ENCODE measurements around the gene STIM1. TPM values are rescaled to one million over a fixed set of nuclear protein-coding genes. Genes with fewer than 3 reads are reported as not detected.

The STIM1 gene
- total RNA-seq, 1 donor from 2014 or later, result 46.9 TPM

GRCh38 chr11:3942956-3943497 is 87.6 kb downstream of the STIM1 start:
- Mint-ChIP-seq H3K4me3 (ENCODE audit: unreplicated experiment) (no peak overlapping the region), H3K36me3 (ENCODE audit: unreplicated experiment) (no peaks in the 10 kb centered on the region), H3K27me3 (ENCODE audit: unreplicated experiment) (no peaks in the 10 kb centered on the region), H3K27ac (ENCODE audit: unreplicated experiment) (no peak overlapping the region), H3K9me3 (ENCODE audit: unreplicated experiment) (no peaks in the 10 kb centered on the region), H3K4me1 (ENCODE audit: unreplicated experiment) (peaks cover 56% of the 10 kb centered on the region)
- no peak for DNase-seq (ENCODE audit: extremely low spot score, unreplicated experiment)
- no peak for TF ChIP-seq CTCF (IDR thresholded peaks at IDR 0.05)

GRCh38 chr11:3944198-3944597 is 88.7 kb downstream of the STIM1 start:
- H3K9me3 Mint-ChIP-seq (ENCODE audit: unreplicated experiment), result no peaks in the 10 kb centered on the region
- H3K36me3 Mint-ChIP-seq (ENCODE audit: unreplicated experiment), result no peaks in the 10 kb centered on the region
- no peaks in the 10 kb centered on the region for H3K27me3 Mint-ChIP-seq (ENCODE audit: unreplicated experiment)
- DNase-seq (ENCODE audit: extremely low spot score, unreplicated experiment), result no peak
- H3K4me1 Mint-ChIP-seq (ENCODE audit: unreplicated experiment), result peaks cover 47% of the 10 kb centered on the region
- no peak overlapping the region for H3K4me3 Mint-ChIP-seq (ENCODE audit: unreplicated experiment)
- H3K27ac Mint-ChIP-seq (ENCODE audit: unreplicated experiment), result peak overlapping the region; percentile 46
- TF ChIP-seq CTCF (IDR thresholded peaks at IDR 0.05), result no peak

GRCh38 chr11:3946455-3947017 is 91.1 kb downstream of the STIM1 start:
- no peak for TF ChIP-seq CTCF (IDR thresholded peaks at IDR 0.05)
- Mint-ChIP-seq H3K36me3 (ENCODE audit: unreplicated experiment) (no peaks in the 10 kb centered on the region), H3K9me3 (ENCODE audit: unreplicated experiment) (no peaks in the 10 kb centered on the region), H3K4me3 (ENCODE audit: unreplicated experiment) (no peak overlapping the region), H3K4me1 (ENCODE audit: unreplicated experiment) (peaks cover 50% of the 10 kb centered on the region), H3K27ac (ENCODE audit: unreplicated experiment) (peak overlapping the region; percentile 79), H3K27me3 (ENCODE audit: unreplicated experiment) (no peaks in the 10 kb centered on the region)
- DNase-seq (ENCODE audit: extremely low spot score, unreplicated experiment), result no peak

GRCh38 chr11:3947061-3947460 is 91.6 kb downstream of the STIM1 start:
- no peak for TF ChIP-seq CTCF (IDR thresholded peaks at IDR 0.05)
- H3K27ac Mint-ChIP-seq (ENCODE audit: unreplicated experiment), result peak overlapping the region; percentile 79
- no peak overlapping the region for H3K4me3 Mint-ChIP-seq (ENCODE audit: unreplicated experiment)
- no peaks in the 10 kb centered on the region for H3K9me3 Mint-ChIP-seq (ENCODE audit: unreplicated experiment)
- H3K36me3 Mint-ChIP-seq (ENCODE audit: unreplicated experiment), result no peaks in the 10 kb centered on the region
- H3K27me3 Mint-ChIP-seq (ENCODE audit: unreplicated experiment), result no peaks in the 10 kb centered on the region
- DNase-seq (ENCODE audit: extremely low spot score, unreplicated experiment), result no peak
- peaks cover 56% of the 10 kb centered on the region for H3K4me1 Mint-ChIP-seq (ENCODE audit: unreplicated experiment)

GRCh38 chr11:3949125-3949524 is 93.7 kb downstream of the STIM1 start:
- DNase-seq (ENCODE audit: extremely low spot score, unreplicated experiment), result no peak
- no peak overlapping the region for H3K27ac Mint-ChIP-seq (ENCODE audit: unreplicated experiment)
- TF ChIP-seq CTCF (IDR thresholded peaks at IDR 0.05), result no peak
- no peaks in the 10 kb centered on the region for H3K36me3 Mint-ChIP-seq (ENCODE audit: unreplicated experiment)
- H3K9me3 Mint-ChIP-seq (ENCODE audit: unreplicated experiment), result no peaks in the 10 kb centered on the region
- no peak overlapping the region for H3K4me3 Mint-ChIP-seq (ENCODE audit: unreplicated experiment)
- H3K4me1 Mint-ChIP-seq (ENCODE audit: unreplicated experiment), result peaks cover 51% of the 10 kb centered on the region
- H3K27me3 Mint-ChIP-seq (ENCODE audit: unreplicated experiment), result no peaks in the 10 kb centered on the region
